Lower leg skin (tissue), 4 donors: ENCODE data around the gene HSPA12B. TPM values are rescaled to one million over a fixed set of nuclear protein-coding genes. Genes with fewer than 3 reads are reported as not detected.

Experiments
- DNase-seq, 2 donors: peaks; one replicate each; pipeline ENCODE4 v3.0.0-alpha.2; 2019; ENCODE audit warnings: low spot score in 2 of 2
- H3K4me3 ChIP-seq: fragments of 200-600 bp; sonication (generic); 2 replicates; pipeline ENCODE4 v1.5.1; 2017; ENCODE audit warnings: mild to moderate bottlenecking, low read depth; ENCODE audit not compliant: poor library complexity, severe bottlenecking
- CTCF ChIP-seq, 3 donors: fragments of 450-650 bp; IDR thresholded peaks; one replicate each; pipeline ENCODE4 v1.5.1; 2016; ENCODE audit warnings: antibody characterized with exemption in 3 of 3, mild to moderate bottlenecking in 3 of 3, moderate library complexity in 2 of 3
- POLR2A ChIP-seq, 2 donors: fragments of 450-650 bp; IDR thresholded peaks; one replicate each; pipeline ENCODE4 v1.6.1; 2016 to 2017; ENCODE audit warnings: antibody characterized with exemption in 2 of 2, mild to moderate bottlenecking in 1 of 2, moderate library complexity in 1 of 2
- WGBS, 2 donors: methylation state at CpG; one replicate each; pipeline ENCODE4 v1.1.5; 2018; 5-methylcytosine and 5-hydroxymethylcytosine counted together
- intact Hi-C: fragments of 100-400 bp; cut with DNase I; formaldehyde crosslinking; loops from one replicate; pipeline ENCODE4 v1.15.0; 2023; ENCODE audit warnings: low total_unique reads
- total RNA-seq, 4 donors: library from RNA; depleted of rRNA; stranded (reverse); fragments of >200 nt; gene quantifications; one replicate each; pipeline ENCODE4 v1.1.0, GENCODE V29; 2016

HSPA12B gene
- total RNA-seq, 4 donors from 2014 or later = 4.0 to 6.0 (median 5.7) TPM

GRCh38 chr20:3728354-3728753, 4.1 kb upstream of the HSPA12B start:
- intact Hi-C loops = no loop called here
- no peak for TF ChIP-seq POLR2A (IDR thresholded peaks at IDR 0.05)
- TF ChIP-seq CTCF (IDR thresholded peaks at IDR 0.05) = no peak
- no peak for DNase-seq
- no peak overlapping the region for H3K4me3 ChIP-seq
- 89 to 92% methylated on average over 5 of the region's 5 CpGs for WGBS, 2 donors

DNA sequence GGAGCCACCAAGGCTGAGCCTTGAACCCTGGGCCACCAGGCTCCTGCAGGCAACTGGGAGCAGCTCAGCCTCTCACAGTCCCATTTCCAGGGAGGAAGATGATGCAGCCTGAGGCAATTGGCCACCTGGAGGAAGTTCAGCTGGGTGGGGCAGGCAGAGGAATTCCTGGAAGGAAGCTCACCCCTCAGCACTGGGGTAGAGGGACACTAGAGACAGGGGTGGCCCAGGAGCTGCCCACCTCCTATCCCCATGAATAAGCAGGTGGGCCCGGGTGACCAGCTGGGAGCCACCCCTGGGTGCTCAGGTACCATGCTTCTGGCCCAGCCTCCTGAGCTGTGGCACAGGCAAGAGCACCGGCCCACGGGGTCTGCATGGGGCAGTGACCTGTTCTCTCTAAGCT, 3.6 kb upstream of the HSPA12B start:
- DNase-seq = no peak
- WGBS, 2 donors = 86% methylated on average over 3 of the region's 3 CpGs; no CpG with 5 or more reads in 1 of the 2 donors
- H3K4me3 ChIP-seq = no peak overlapping the region
- TF ChIP-seq POLR2A (IDR thresholded peaks at IDR 0.05) (no peak), CTCF (IDR thresholded peaks at IDR 0.05) (no peak)
- intact Hi-C loops = no loop called here

DNA sequence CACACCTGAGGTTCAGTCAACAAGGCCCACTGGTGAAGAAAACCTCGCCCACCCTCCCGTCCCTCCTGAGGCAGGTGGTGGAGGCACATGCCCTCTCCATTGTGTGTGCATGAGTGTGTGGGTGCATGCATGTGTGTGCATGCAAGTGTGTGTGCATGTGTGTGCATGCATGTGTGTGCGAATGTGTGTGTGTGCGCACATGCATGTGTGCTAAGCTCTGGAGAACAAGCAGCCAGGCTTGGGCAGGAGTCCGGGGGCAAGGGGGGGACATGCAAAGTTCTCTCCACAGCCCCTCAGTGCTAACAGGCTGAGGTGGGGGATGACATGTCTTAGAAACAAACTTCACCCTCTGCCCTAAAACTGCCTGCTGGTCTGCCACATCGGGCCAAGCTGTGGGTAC, 3.1 kb upstream of the HSPA12B start:
- no peak for TF ChIP-seq CTCF (IDR thresholded peaks at IDR 0.05)
- TF ChIP-seq POLR2A (IDR thresholded peaks at IDR 0.05) = no peak
- intact Hi-C loops = no loop called here
- 83 to 91% methylated on average over 4 to 6 of the region's 6 CpGs for WGBS, 2 donors
- DNase-seq = no peak
- H3K4me3 ChIP-seq = no peak overlapping the region

DNA sequence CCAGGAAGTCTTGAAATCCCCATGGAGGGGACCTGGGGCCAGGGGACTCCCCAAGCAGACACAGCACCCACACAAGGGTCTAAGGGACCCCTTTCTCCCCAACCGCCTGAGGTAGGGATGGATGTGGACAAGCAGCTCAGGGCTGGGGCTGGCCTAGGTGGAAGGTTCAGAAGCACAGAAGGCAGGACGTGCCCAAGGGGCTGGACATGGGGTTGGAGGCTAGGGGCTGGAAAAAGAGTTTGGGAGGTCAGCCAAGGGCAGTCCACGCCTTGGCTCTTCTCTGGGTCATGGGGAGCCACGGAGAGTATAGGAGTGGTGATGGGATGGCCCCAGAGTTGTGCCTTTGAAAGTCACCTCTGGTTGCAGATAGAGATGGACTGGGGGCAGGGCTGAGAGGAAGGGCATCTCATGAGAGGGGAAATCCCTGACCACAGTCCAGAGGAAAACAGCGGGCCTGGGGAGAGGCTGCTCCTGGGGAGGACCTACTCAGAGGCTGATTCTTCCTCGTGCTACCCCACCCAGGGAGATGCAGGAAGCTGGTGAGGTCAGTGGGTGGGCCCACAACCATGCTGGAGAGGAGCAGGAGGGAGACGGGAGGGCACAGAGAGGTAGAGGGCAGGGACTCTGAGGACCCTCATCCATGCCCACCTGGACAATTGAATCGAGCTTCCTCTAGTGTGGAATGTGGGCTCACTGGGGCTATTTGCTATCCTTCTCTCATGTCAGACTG, 2.5 kb upstream of the HSPA12B start:
- TF ChIP-seq CTCF (IDR thresholded peaks at IDR 0.05) (no peak), POLR2A (IDR thresholded peaks at IDR 0.05) (no peak)
- H3K4me3 ChIP-seq = no peak overlapping the region
- intact Hi-C loops = no loop called here
- WGBS, 2 donors = 63 to 67% methylated on average over 7 to 8 of the region's 8 CpGs
- DNase-seq = no peak

- H3K4me3 ChIP-seq = no peak overlapping the region
- 83 to 84% methylated on average over 12 of the region's 12 CpGs for WGBS, 2 donors
- intact Hi-C loops = no loop called here
- DNase-seq = no peak
- no peak for TF ChIP-seq CTCF (IDR thresholded peaks at IDR 0.05)
- no peak for TF ChIP-seq POLR2A (IDR thresholded peaks at IDR 0.05)
These were observed 1.4 kb upstream of the HSPA12B start for GRCh38 chr20:3730803-3731672.
